Endothelial cell of umbilical vein (primary cell): ENCODE data around the gene SURF6. TPM values are rescaled to one million over a fixed set of nuclear protein-coding genes. Genes with fewer than 3 reads are reported as not detected.

ENCODE experiments used
- BruUV-seq: library from RNA; stranded (reverse); fragments of 400-500 nt; replicated peaks from 2 replicates; lab custom pipeline; 2021; lab: Mats Ljungman, UMichigan
- CTCF ChIA-PET: fragments of 300-600, 350-600 bp; sonication (Branson Sonifier 250); formaldehyde crosslinking; loops from one replicate; lab custom pipeline; 2021; ENCODE audit warnings: antibody characterized with exemption, inconsistent platforms; lab: Charles Lee
- POLR2A ChIA-PET: fragments of 300-600, 350-600 bp; sonication (Branson Sonifier 250); formaldehyde crosslinking; loops from one replicate; lab custom pipeline; 2021; ENCODE audit warnings: antibody characterized with exemption, inconsistent platforms; lab: Charles Lee
- DNase-seq: peaks from one replicate; pipeline ENCODE4 v3.0.0-alpha.2; 2011; ENCODE audit warnings: low read depth, low spot score
- FAIRE-seq: peaks from 2 replicates; lab custom pipeline; 2011; peaks lifted over from hg19 to GRCh38; lab: Jason Lieb, UNC
- H2AFZ ChIP-seq: 2 replicates; pipeline ENCODE4 v1.6.0; 2012; ENCODE audit warnings: low read depth, low read length, control low read depth, inconsistent platforms
- H3K27ac ChIP-seq: 2 replicates; pipeline ENCODE4 v1.5.1; 2011; ENCODE audit warnings: low read depth, mild to moderate bottlenecking, control low read depth, low read length, moderate library complexity; ENCODE audit not compliant: insufficient read depth
- H3K27me3 ChIP-seq, 2 experiments: 2 replicates each; pipeline versions ENCODE4 v1.6.0 to v1.6.1; 2011; ENCODE audit warnings: low read length in 2 of 2, mixed read lengths in 1 of 2; ENCODE audit not compliant: control insufficient read depth in 2 of 2, insufficient read depth in 2 of 2
- H3K36me3 ChIP-seq, 2 experiments: 2 replicates in 1 of 2; 3 replicates in 1 of 2; pipeline ENCODE4 v1.5.1; 2011; ENCODE audit warnings: low read length in 2 of 2, mild to moderate bottlenecking in 1 of 2, moderate library complexity in 1 of 2; ENCODE audit not compliant: control insufficient read depth in 2 of 2, insufficient read depth in 2 of 2; ENCODE audit errors: extremely low read depth in 1 of 2
- H3K4me1 ChIP-seq: 3 replicates; pipeline ENCODE4 v1.5.1; 2011; ENCODE audit warnings: mild to moderate bottlenecking, low read length; ENCODE audit not compliant: control insufficient read depth, insufficient read depth; ENCODE audit errors: extremely low read depth
- H3K4me2 ChIP-seq: 2 replicates; pipeline ENCODE4 v1.6.1; 2011; ENCODE audit warnings: low read length, control low read depth, mixed read lengths; ENCODE audit not compliant: insufficient read depth
- H3K4me3 ChIP-seq, 3 experiments: fragments of 200-600 bp in 1 of 3; sonication (generic), shearing (Covaris generic) in 1 of 3; replicated peaks in 1 of 3; 2 replicates each; pipeline ENCODE4 v1.5.1; 2011 to 2016; ENCODE audit warnings: control low read depth in 3 of 3, low read length in 3 of 3, mild to moderate bottlenecking in 2 of 3, inconsistent platforms in 1 of 3, low read depth in 1 of 3, moderate library complexity in 1 of 3; ENCODE audit not compliant: insufficient read depth in 1 of 3
- H3K79me2 ChIP-seq: 2 replicates; pipeline ENCODE4 v1.6.0; 2012; ENCODE audit warnings: low read length, inconsistent platforms; ENCODE audit not compliant: control insufficient read depth, insufficient read depth
- H3K9ac ChIP-seq: replicated peaks from 2 replicates; pipeline ENCODE3; 2011; ENCODE audit warnings: low read length, control low read depth; ENCODE audit not compliant: insufficient read depth; ENCODE audit errors: extremely low read depth
- H3K9me1 ChIP-seq: replicated peaks from 3 replicates; pipeline ENCODE4 v1.6.0; 2011; ENCODE audit warnings: mild to moderate bottlenecking, low read length; ENCODE audit not compliant: control insufficient read depth, insufficient read depth; ENCODE audit errors: extremely low read depth
- H3K9me3 ChIP-seq: replicated peaks from 2 replicates; pipeline ENCODE4 v1.5.1; 2012; ENCODE audit warnings: low read length, inconsistent platforms; ENCODE audit not compliant: control insufficient read depth, insufficient read depth
- H4K20me1 ChIP-seq: replicated peaks from 2 replicates; pipeline ENCODE3; 2011; ENCODE audit warnings: mild to moderate bottlenecking, low read length; ENCODE audit not compliant: control insufficient read depth, insufficient read depth; ENCODE audit errors: extremely low read depth
- CTCF ChIP-seq, 2 donors: IDR thresholded peaks; 1 replicate in 1 of 2; 2 replicates in 1 of 2; pipeline ENCODE4 v1.5.1; 2011; ENCODE audit warnings: low read length in 2 of 2, mild to moderate bottlenecking in 2 of 2, moderate library complexity in 2 of 2, control low read depth in 1 of 2, inconsistent platforms in 1 of 2, low read depth in 1 of 2; ENCODE audit not compliant: insufficient read depth in 1 of 2; ENCODE audit errors: extremely low read depth in 1 of 2
- EZH2 ChIP-seq: IDR thresholded peaks from 2 replicates; pipeline ENCODE4 v1.6.1; 2012; ENCODE audit warnings: borderline replicate concordance, low read depth, mild to moderate bottlenecking, moderate library complexity, low read length, inconsistent platforms; ENCODE audit not compliant: severe bottlenecking
- FOS ChIP-seq: IDR thresholded peaks from 2 replicates; pipeline ENCODE4 v1.6.1; 2011; ENCODE audit warnings: mild to moderate bottlenecking, low read length, moderate library complexity, borderline replicate concordance; ENCODE audit not compliant: insufficient read depth
- GATA2 ChIP-seq: IDR thresholded peaks from 2 replicates; pipeline ENCODE4 v1.7.0; 2011; ENCODE audit warnings: low read depth, mild to moderate bottlenecking, moderate library complexity, mixed read lengths, low read length; ENCODE audit not compliant: insufficient read length, insufficient read depth
- JUN ChIP-seq: IDR thresholded peaks from 2 replicates; pipeline ENCODE4 v1.6.1; 2011; ENCODE audit warnings: borderline replicate concordance, low read depth; ENCODE audit not compliant: insufficient read length, insufficient read depth
- MAX ChIP-seq: IDR thresholded peaks from 2 replicates; pipeline ENCODE4 v1.6.1; 2011; ENCODE audit not compliant: insufficient read depth, insufficient read length
- MYC ChIP-seq: IDR thresholded peaks from one replicate; pipeline ENCODE4 v1.6.1; 2011; ENCODE audit warnings: mild to moderate bottlenecking, low read depth, low read length
- POLR2A ChIP-seq: IDR thresholded peaks from 2 replicates; pipeline ENCODE4 v1.6.1; 2012; ENCODE audit warnings: low read depth, mild to moderate bottlenecking, control low read depth, low read length
- POLR2AphosphoS5 ChIP-seq: IDR thresholded peaks from 2 replicates; pipeline ENCODE4 v1.6.1; 2012; ENCODE audit warnings: low read depth, mild to moderate bottlenecking, control low read depth, low read length, moderate library complexity; ENCODE audit not compliant: insufficient read depth
- dilution Hi-C: fragments of 300-500 bp; cut with MboI; formaldehyde crosslinking; loops from one replicate; pipeline ENCODE4 v1.15.0; 2019; ENCODE audit warnings: low sequenced_read_pairs; ENCODE audit not compliant: extremely low pct_ligation_motif_present
- intact Hi-C: fragments of 100-400 bp; cut with micrococcal nuclease; formaldehyde crosslinking; loops from one replicate; pipeline ENCODE4 v1.10.0; 2022
- polyA plus RNA-seq, 4 experiments: library from polyadenylated mRNA; depleted of rRNA in 3 of 4; stranded (reverse) in 3 of 4; unstranded in 1 of 4; fragments of >200 nt; gene quantifications; 2 replicates each; pipeline versions ENCODE4 v1.2.1 to v1.2.3, GENCODE V29; 2011 to 2012; ENCODE audit warnings: missing spikeins in 1 of 4
- total RNA-seq: library from RNA; stranded (reverse); gene quantifications from 2 replicates; pipeline ENCODE4 v1.2.3, GENCODE V29; 2021

The SURF6 gene
- total and polyA plus RNA-seq, 2 donors (not counting 3 experiments of a cell fraction or from before 2014, with no cell fraction given) = 4.9 to 16.0 TPM

- Histone ChIP-seq H3K4me2 (no peak overlapping the region), H3K4me3 (no peak overlapping the region), H3K9me3 (no peaks in the 10 kb centered on the region), H4K20me1 (no peaks in the 10 kb centered on the region), H3K9ac (no peak overlapping the region), H3K4me1 (peaks cover under 1% of the 10 kb centered on the region), H3K36me3 (peaks cover 5 to 45% of the 10 kb centered on the region in 2 experiments), H3K79me2 (peaks cover 7% of the 10 kb centered on the region), H3K27me3 (no peaks in the 10 kb centered on the region), H3K9me1 (no peaks in the 10 kb centered on the region), H3K27ac (no peak overlapping the region), H2AFZ (no peak overlapping the region)
- ChIA-PET CTCF (interaction anchor here (1.0 to 2.2 kb wide), 4 partner anchors 11 to 155 kb away, joined by 3 to 12 read pairs (median 6); partner anchors contain the start of gene SURF1), POLR2A (interaction anchor here (1.2 kb wide), 1 partner anchor 11 kb away, joined by 3 read pairs; no protein-coding TSS in a partner anchor)
- dilution Hi-C loops (no loop called here), intact Hi-C loops (loop anchor here (1.0 kb wide), 1 partner anchor 66 kb away; no protein-coding TSS in a partner anchor)
- no TSS peak for BruUV-seq
- no peak for DNase-seq
- no peak for TF ChIP-seq FOS
- TF ChIP-seq POLR2AphosphoS5 = no peak
- no peak for TF ChIP-seq EZH2
- TF ChIP-seq GATA2 = no peak
- TF ChIP-seq POLR2A = no peak
- no peak for TF ChIP-seq MAX
- TF ChIP-seq CTCF (IDR thresholded peaks at IDR 0.05; ENCODE audit: extremely low read depth in 1 of 2, insufficient read depth in 1 of 2, low read depth in 1 of 2, low read length in 2 of 2) = no peak
- no peak for TF ChIP-seq JUN
- TF ChIP-seq MYC = no peak
- FAIRE-seq = no peak
Measured at GRCh38 chr9:133341369-133342068, 5.5 kb upstream of the SURF6 start.
